ENCODE measurements around the gene SERPINB11.
A peak's percentile ranks its signal among the peaks of the same experiment; 100 is the strongest.
"Not testable (repeated sequence)": the region's sequence is repeated elsewhere in the genome, so short reads cannot be mapped to it uniquely, and the experiment has no call there.

The SERPINB11 gene

GRCh38 chr18:63702660-63703059 is at the start of gene SERPINB11:
Gene SERPINB11, plus strand, starts transcription at chr18:63702960. Its CDS starts 7,234 bp downstream, at chr18:63710194.
- DNase-seq (ENCODE audit: low read depth, low spot score) = no peak

GRCh38 chr18:63658920-63659319 is 43.8 kb upstream of the SERPINB11 start:
- DNase-seq (ENCODE audit: low read depth, low spot score) = not testable (repeated sequence)

GRCh38 chr18:63661750-63662149 is 41.0 kb upstream of the SERPINB11 start, which contains the start of gene SERPINB3:
Gene SERPINB3, minus strand, starts transcription at chr18:63661893. Its CDS starts 677 bp downstream, at chr18:63661216.
- DNase-seq (ENCODE audit: low read depth, low spot score) = not testable (repeated sequence)

GRCh38 chr18:63664571-63664970 is 38.2 kb upstream of the SERPINB11 start:
- DNase-seq (ENCODE audit: low read depth, low spot score) = no peak

- DNase-seq (ENCODE audit: low read depth, low spot score) = no peak
Measured at GRCh38 chr18:63676526-63677323, 26.0 kb upstream of the SERPINB11 start.

GRCh38 chr18:63677500-63678225 is 25.1 kb upstream of the SERPINB11 start:
- DNase-seq (ENCODE audit: low read depth, low spot score) = no peak

- no peak for DNase-seq (ENCODE audit: low read depth, low spot score)
Measured at GRCh38 chr18:63679820-63680606, 22.7 kb upstream of the SERPINB11 start.

- DNase-seq (ENCODE audit: low read depth, low spot score) = no peak
Measured at GRCh38 chr18:63681449-63682340, 21.1 kb upstream of the SERPINB11 start.

GRCh38 chr18:63683152-63683551 is 19.6 kb upstream of the SERPINB11 start:
- peak; percentile 29 for DNase-seq (ENCODE audit: low read depth, low spot score)

GRCh38 chr18:63683890-63684289 is 18.9 kb upstream of the SERPINB11 start:
- no peak for DNase-seq (ENCODE audit: low read depth, low spot score)

- DNase-seq (ENCODE audit: low read depth, low spot score) = no peak
Measured at GRCh38 chr18:63684718-63685117, 18.0 kb upstream of the SERPINB11 start.

- no peak for DNase-seq (ENCODE audit: low read depth, low spot score)
Measured at GRCh38 chr18:63686871-63687270, 15.9 kb upstream of the SERPINB11 start.

- DNase-seq (ENCODE audit: low read depth, low spot score) = no peak
Measured at GRCh38 chr18:63689064-63689463, 13.7 kb upstream of the SERPINB11 start.

GRCh38 chr18:63697097-63697660 is 5.6 kb upstream of the SERPINB11 start:
- peak; percentile 3 for DNase-seq (ENCODE audit: low read depth, low spot score)

- DNase-seq (ENCODE audit: low read depth, low spot score) = no peak
Measured at GRCh38 chr18:63700501-63700900, 2.3 kb upstream of the SERPINB11 start.

- no peak for DNase-seq (ENCODE audit: low read depth, low spot score)
Measured at GRCh38 chr18:63701952-63702351, 808 bp upstream of the SERPINB11 start.

- no peak for DNase-seq (ENCODE audit: low read depth, low spot score)
Measured at GRCh38 chr18:63705401-63705800, 2.6 kb downstream of the SERPINB11 start.

GRCh38 chr18:63707816-63708215 is 5.1 kb downstream of the SERPINB11 start:
- no peak for DNase-seq (ENCODE audit: low read depth, low spot score)

- DNase-seq (ENCODE audit: low read depth, low spot score) = peak; percentile 11
Measured at GRCh38 chr18:63708650-63709049, 5.9 kb downstream of the SERPINB11 start.

GRCh38 chr18:63725682-63726480 is 23.1 kb downstream of the SERPINB11 start:
- peak; percentile 60 for DNase-seq (ENCODE audit: low read depth, low spot score)

Data from astrocyte of the hippocampus (primary cell).